HG03558 (cell line): Measurements from ENCODE around the gene SERPINF2.
"Not testable (repeated sequence)": the region's sequence is repeated elsewhere in the genome, so short reads cannot be mapped to it uniquely, and the experiment has no call there.

Experiments used
- ATAC-seq: cut with Tn5 transposase; IDR thresholded peaks from one replicate; pipeline ENCODE4 v1.9.1; 2021; ENCODE audit warnings: moderate number of reproducible peaks; ENCODE audit not compliant: unreplicated experiment; ENCODE audit errors: extremely low read depth

Gene SERPINF2

DNA sequence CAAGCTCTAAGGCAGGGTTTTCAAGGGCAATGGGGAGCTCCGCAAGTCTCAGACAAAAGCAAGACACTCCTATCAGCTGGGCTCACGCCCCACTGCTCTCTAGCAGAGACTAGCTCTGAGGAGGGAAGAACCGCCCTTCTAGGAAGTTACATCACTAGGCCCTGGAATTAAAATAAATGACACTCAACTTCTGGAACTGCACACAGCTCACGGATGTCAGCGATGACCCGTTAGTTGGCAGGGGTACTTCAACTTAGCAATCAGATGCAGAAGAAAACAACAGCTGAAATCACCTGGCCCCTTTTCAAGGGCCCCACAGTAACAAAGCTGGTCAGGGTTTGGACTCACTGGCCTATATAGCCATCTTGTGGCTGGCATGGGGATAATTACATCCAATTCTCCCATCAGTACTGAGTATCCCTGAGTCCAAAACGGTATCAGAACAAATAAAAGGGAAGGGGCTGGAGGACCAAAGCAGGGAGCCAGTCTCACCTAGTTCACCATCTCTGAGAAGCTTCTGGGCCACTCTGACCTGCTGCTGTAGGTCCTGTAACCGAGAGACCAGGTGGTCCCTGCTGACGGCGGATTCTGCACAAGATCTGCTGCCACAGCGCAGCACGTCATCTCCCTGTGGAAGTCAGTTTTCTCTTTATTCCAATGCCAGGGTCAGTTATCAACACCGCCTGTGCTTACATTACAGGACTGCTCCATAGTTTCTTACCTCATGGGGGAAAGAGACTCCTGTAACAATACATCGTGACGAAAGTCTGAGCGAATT is 41.4 kb downstream of the SERPINF2 start:
- ATAC-seq: no peak

GRCh38 chr17:1785930-1786329 is 43.3 kb downstream of the SERPINF2 start:
- no peak for ATAC-seq

- ATAC-seq: no peak
These were observed 44.0 kb downstream of the SERPINF2 start for GRCh38 chr17:1786708-1787107.

DNA sequence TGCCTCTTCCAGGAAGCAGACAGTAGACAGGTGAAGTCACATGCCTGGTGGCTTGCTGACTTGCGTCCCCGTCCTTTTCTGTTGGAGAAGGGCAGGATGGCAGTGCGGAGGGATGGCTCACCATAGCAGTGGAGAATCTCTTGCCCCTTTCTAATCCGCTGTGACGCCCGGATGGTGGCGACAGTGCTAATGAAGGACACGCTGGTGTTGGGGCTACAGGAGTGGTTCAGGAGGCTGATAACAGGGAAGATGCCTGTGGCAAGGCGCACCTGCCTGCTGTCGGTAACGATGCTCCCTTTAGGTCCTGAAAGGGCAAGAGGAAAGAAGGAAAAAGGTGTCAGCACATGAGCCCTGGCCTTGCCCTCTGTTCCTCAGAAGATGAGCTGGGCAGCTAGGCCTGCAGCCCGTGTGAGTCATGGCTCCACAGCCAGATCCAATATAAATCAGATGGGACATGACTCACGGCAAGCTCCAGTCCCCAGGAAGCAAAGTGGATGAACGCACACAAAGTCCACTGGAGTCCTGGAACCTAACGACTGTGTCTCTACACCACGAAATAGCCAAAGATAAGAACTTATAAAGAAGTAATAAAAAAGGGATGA is 44.7 kb downstream of the SERPINF2 start:
- no peak for ATAC-seq

DNA sequence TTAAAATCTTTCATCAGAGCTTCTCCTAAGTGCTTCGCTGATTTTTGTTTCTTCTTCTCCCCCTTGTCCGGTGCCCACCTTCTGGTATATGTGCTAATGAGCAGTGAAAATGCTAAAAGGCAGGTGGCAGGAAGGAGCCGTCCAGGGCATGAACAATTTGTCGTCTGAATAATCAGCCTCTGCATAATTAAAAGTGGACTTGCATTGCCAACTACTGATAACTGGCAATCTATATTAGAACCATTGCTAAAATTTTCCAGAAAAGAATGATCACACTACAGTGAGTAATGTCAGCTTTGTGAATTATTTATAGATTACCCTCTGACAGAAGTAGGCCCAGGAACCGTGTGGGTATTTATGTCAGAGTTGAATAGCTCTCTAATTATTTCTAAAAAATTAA is 47.3 kb downstream of the SERPINF2 start:
- ATAC-seq: no peak

DNA sequence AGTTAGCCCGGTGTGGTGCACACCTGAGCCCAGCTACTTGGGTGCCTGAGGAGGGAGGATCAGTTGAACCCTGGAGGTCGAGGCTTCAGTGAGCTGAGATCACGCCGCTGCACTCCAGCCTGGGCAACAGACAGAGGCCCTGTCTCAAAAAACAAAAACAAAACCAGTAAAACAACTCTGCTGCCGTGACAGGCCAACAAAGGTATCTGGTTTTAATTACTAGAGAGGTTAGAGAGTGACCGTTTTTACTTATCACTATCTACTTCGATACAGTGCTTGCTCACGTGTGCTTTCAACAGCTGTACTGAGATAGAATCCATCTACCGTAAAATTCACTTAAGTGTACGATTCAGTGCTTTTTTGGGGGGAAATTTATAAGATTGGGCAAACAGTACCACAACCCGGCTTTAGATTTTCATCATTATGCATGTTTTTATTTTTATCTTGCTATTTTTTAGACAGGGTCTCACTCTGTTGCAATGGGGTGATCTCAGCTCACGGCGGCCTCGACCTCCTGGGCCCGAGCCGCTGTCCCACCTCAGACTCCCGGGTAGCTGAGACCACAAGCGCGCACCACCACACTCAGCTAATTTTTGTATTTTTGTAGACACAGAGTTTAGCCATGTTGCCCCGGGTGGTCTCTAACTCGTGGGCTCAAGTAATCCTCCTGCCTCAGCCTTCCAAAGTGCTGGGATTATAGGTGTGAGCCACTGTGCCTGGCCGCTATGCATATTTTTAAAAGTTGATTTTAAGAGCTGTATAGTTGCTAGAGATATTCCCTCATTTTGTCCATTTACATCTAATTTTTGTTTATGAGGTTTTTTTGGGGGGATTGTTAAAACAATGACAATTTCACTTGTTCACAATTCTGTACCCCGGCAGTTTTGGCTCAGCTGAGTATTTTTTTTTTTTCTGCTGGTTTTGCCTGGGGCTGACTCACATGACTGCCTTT is 50.1 kb downstream of the SERPINF2 start:
- ATAC-seq: no peak

- no peak for ATAC-seq
These were observed 50.8 kb downstream of the SERPINF2 start for GRCh38 chr17:1793447-1793806.

DNA sequence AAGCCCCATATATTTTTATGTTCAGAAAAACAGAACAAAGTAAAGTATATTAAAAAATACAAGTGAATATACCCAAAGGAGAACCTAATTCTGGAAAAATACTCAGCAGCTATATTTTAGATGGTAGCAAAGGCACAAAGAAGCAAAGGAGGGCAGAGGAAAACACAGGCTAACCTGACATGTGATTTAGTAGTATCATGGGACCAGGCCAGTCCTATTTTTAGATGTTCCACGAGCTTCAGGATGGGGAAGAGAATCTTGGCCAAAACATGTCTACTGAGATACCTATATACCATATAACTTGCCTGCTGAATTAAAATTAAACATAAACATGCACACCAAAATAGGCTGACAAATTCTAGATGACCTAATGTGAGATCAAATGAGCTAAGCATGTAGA is 54.1 kb downstream of the SERPINF2 start:
- no peak for ATAC-seq

GRCh38 chr17:1797323-1797722 is 54.7 kb downstream of the SERPINF2 start:
- no peak for ATAC-seq

GRCh38 chr17:1797846-1798245 is 55.2 kb downstream of the SERPINF2 start:
- not testable (repeated sequence) for ATAC-seq

DNA sequence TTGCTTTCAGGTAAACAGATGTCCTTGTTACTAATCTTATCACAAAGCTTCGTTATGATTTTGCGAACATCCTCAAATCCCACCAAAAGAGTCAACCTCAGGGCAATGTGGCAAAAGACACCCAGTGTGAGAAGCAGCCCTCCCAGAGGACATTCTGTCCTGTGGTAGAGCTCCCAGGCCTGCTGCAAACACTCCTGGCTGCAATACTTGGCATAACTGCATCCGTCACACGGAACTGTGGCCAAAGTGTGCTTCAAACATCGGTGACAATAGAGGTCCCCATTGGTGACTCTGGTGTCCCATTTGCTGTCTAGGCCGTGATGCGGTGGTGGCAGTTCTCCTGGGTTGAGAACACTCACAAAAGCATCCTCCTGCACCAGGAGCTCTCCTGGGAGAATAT is 57.6 kb downstream of the SERPINF2 start:
- no peak for ATAC-seq

- no peak for ATAC-seq
These were observed 58.0 kb downstream of the SERPINF2 start for GRCh38 chr17:1800712-1801111.

- no peak for ATAC-seq
These were observed 59.8 kb downstream of the SERPINF2 start for GRCh38 chr17:1802429-1802828.

DNA sequence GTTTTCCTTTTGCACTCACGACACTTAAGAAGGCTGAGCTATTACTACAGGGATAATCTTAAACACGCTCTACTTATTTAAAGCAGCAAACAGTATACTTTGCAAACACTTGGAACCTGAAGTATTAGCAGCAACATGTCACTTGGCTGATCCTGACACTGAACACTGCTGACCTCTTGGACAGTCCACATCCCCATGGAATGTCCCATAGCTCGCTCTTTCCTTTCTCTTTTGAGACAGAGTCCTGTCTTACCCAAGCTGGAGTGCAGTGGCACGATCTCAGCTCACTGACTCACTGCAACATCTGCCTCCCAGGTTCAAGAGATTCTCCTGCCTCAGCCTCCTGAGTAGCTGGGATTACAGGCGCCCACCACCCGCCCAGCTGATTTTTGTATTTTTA is 60.6 kb downstream of the SERPINF2 start:
- no peak for ATAC-seq
